Measurements from ENCODE around the gene FBN1. TPM values are rescaled to one million over a fixed set of nuclear protein-coding genes. Genes with fewer than 3 reads are reported as not detected.

Gene FBN1
- total and polyA plus RNA-seq, 2 donors (not counting 3 experiments of a cell fraction or from before 2014, with no cell fraction given): 107 to 111 TPM

DNA sequence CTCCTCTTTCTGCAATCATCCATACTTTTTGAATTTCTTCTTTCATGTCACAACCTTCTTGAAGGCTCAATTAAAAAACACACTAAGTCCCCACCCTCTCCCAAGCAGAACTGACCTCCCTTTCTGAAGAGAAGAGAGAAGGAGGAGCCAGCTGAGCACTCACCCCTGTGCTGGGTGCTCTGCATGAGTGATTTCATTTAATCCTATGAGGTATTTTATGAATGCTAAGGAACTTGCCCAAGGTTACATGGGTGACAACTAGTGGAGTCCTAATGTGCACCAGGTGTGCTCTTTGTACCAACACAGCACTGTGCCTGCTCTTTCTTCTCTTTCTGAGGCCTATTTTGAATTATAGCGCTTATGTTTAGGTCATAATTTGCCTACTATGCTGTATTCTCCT is 178.7 kb downstream of the FBN1 start:
- Histone ChIP-seq H3K27me3 (ENCODE audit: control insufficient read depth in 2 of 2, insufficient read depth in 2 of 2, low read length in 2 of 2) (no peaks in the 10 kb centered on the region), H3K9me1 (replicated peaks; ENCODE audit: control insufficient read depth, extremely low read depth, insufficient read depth, low read length) (no peaks in the 10 kb centered on the region), H3K9me3 (replicated peaks; ENCODE audit: control insufficient read depth, insufficient read depth, low read length) (no peaks in the 10 kb centered on the region), H3K9ac (replicated peaks; ENCODE audit: extremely low read depth, insufficient read depth, low read length) (no peak overlapping the region), H3K36me3 (ENCODE audit: control insufficient read depth in 2 of 2, extremely low read depth in 1 of 2, insufficient read depth in 2 of 2, low read length in 2 of 2) (peaks cover 10 to 40% of the 10 kb centered on the region in 2 experiments), H3K27ac (ENCODE audit: insufficient read depth, low read depth, low read length) (no peak overlapping the region), H4K20me1 (replicated peaks; ENCODE audit: control insufficient read depth, extremely low read depth, insufficient read depth, low read length) (no peaks in the 10 kb centered on the region), H3K4me1 (ENCODE audit: control insufficient read depth, extremely low read depth, insufficient read depth, low read length) (no peaks in the 10 kb centered on the region), H2AFZ (ENCODE audit: low read depth, low read length) (no peak overlapping the region), H3K4me2 (ENCODE audit: insufficient read depth, low read length) (no peak overlapping the region), H3K79me2 (ENCODE audit: control insufficient read depth, insufficient read depth, low read length) (no peaks in the 10 kb centered on the region), H3K4me3 (replicated peaks in 1 of 3; ENCODE audit: insufficient read depth in 1 of 3, low read depth in 1 of 3, low read length in 3 of 3) (no peak overlapping the region)
- ChIA-PET POLR2A (no interaction called here), CTCF (interaction anchor here (0.9 to 2.0 kb wide), 2 partner anchors 13 to 109 kb away, joined by 3 to 5 read pairs; no protein-coding TSS in a partner anchor)
- BruUV-seq (replicated peaks): no TSS peak
- dilution Hi-C loops (cut with MboI; ENCODE audit: extremely low pct_ligation_motif_present, low sequenced_read_pairs) (no loop called here), intact Hi-C loops (cut with micrococcal nuclease) (no loop called here)
- no peak for FAIRE-seq
- no peak for TF ChIP-seq POLR2AphosphoS5 (IDR thresholded peaks at IDR 0.05; ENCODE audit: insufficient read depth, low read depth, low read length)
- TF ChIP-seq, protein P1, sequence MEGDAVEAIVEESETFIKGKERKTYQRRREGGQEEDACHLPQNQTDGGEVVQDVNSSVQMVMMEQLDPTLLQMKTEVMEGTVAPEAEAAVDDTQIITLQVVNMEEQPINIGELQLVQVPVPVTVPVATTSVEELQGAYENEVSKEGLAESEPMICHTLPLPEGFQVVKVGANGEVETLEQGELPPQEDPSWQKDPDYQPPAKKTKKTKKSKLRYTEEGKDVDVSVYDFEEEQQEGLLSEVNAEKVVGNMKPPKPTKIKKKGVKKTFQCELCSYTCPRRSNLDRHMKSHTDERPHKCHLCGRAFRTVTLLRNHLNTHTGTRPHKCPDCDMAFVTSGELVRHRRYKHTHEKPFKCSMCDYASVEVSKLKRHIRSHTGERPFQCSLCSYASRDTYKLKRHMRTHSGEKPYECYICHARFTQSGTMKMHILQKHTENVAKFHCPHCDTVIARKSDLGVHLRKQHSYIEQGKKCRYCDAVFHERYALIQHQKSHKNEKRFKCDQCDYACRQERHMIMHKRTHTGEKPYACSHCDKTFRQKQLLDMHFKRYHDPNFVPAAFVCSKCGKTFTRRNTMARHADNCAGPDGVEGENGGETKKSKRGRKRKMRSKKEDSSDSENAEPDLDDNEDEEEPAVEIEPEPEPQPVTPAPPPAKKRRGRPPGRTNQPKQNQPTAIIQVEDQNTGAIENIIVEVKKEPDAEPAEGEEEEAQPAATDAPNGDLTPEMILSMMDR (IDR thresholded peaks at IDR 0.05; ENCODE audit: extremely low read depth in 1 of 2, insufficient read depth in 1 of 2, low read depth in 1 of 2, low read length in 2 of 2): no peak
- DNase-seq (ENCODE audit: low read depth, low spot score): no peak

DNA sequence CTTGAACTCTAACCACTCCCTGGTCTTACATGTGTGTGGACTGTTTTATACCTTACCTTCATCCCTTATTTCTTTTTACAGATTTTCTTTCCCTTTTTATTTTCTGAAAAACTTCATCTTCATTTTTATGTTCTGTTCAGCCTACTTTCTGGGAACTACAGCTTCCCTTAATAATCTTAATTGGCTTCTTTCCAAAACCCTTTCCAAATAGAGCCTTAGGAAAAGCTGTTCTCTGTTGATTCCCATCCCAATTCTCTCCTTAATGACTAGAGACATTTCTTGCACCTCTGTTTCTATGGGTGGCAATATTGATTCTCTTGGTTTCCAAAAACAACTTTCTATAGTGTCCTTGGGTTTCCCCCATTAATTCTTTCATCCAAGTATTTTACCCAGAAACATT is 179.4 kb downstream of the FBN1 start:
- intact Hi-C loops (cut with micrococcal nuclease): no loop called here
- H4K20me1 ChIP-seq (replicated peaks; ENCODE audit: control insufficient read depth, extremely low read depth, insufficient read depth, low read length): no peaks in the 10 kb centered on the region
- no peak overlapping the region for H3K9ac ChIP-seq (replicated peaks; ENCODE audit: extremely low read depth, insufficient read depth, low read length)
- dilution Hi-C loops (cut with MboI; ENCODE audit: extremely low pct_ligation_motif_present, low sequenced_read_pairs): no loop called here
- H3K36me3 ChIP-seq (ENCODE audit: control insufficient read depth in 2 of 2, extremely low read depth in 1 of 2, insufficient read depth in 2 of 2, low read length in 2 of 2): peaks cover 10 to 40% of the 10 kb centered on the region in 2 experiments
- ChIA-PET POLR2A (no interaction called here), CTCF (interaction anchor here (0.9 to 2.0 kb wide), 2 partner anchors 14 to 108 kb away, joined by 3 to 5 read pairs; no protein-coding TSS in a partner anchor)
- H3K27ac ChIP-seq (ENCODE audit: insufficient read depth, low read depth, low read length): no peak overlapping the region
- TF ChIP-seq, protein P2, sequence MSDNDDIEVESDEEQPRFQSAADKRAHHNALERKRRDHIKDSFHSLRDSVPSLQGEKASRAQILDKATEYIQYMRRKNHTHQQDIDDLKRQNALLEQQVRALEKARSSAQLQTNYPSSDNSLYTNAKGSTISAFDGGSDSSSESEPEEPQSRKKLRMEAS (IDR thresholded peaks at IDR 0.05; ENCODE audit: insufficient read depth, insufficient read length): no peak
- no peak for TF ChIP-seq FOS (IDR thresholded peaks at IDR 0.05; ENCODE audit: borderline replicate concordance, insufficient read depth, low read length)
- TF ChIP-seq GATA2 (IDR thresholded peaks at IDR 0.05; ENCODE audit: insufficient read depth, insufficient read length, low read depth, low read length): no peak
- TF ChIP-seq POLR2A (IDR thresholded peaks at IDR 0.05; ENCODE audit: low read depth, low read length): no peak
- FAIRE-seq (no peak), DNase-seq (ENCODE audit: low read depth, low spot score) (no peak)
- no peak overlapping the region for H2AFZ ChIP-seq (ENCODE audit: low read depth, low read length)
- no peaks in the 10 kb centered on the region for H3K9me3 ChIP-seq (replicated peaks; ENCODE audit: control insufficient read depth, insufficient read depth, low read length)
- no peaks in the 10 kb centered on the region for H3K9me1 ChIP-seq (replicated peaks; ENCODE audit: control insufficient read depth, extremely low read depth, insufficient read depth, low read length)
- H3K79me2 ChIP-seq (ENCODE audit: control insufficient read depth, insufficient read depth, low read length): no peaks in the 10 kb centered on the region
- no peaks in the 10 kb centered on the region for H3K27me3 ChIP-seq (ENCODE audit: control insufficient read depth in 2 of 2, insufficient read depth in 2 of 2, low read length in 2 of 2)
- H3K4me1 ChIP-seq (ENCODE audit: control insufficient read depth, extremely low read depth, insufficient read depth, low read length): no peaks in the 10 kb centered on the region
- no peak overlapping the region for H3K4me3 ChIP-seq (replicated peaks in 1 of 3; ENCODE audit: insufficient read depth in 1 of 3, low read depth in 1 of 3, low read length in 3 of 3)
- no peak overlapping the region for H3K4me2 ChIP-seq (ENCODE audit: insufficient read depth, low read length)
- BruUV-seq (replicated peaks): no TSS peak

Measured in endothelial cell of umbilical vein (primary cell).